WTC11 (cell line): Measurements from ENCODE around the gene PLEKHN1.

Source experiments
- CBFB ChIP-seq: sonication (generic); formaldehyde crosslinking; IDR thresholded peaks from 2 replicates; pipeline ENCODE4 v1.8.1; 2022; ENCODE audit warnings: mild to moderate bottlenecking, low read depth, missing genetic modification reagents
- CTCF ChIP-seq: fragments of 200-600 bp; IDR thresholded peaks from 2 replicates; pipeline ENCODE4 v1.8.0; 2022; ENCODE audit warnings: antibody characterized with exemption
- ESRRA ChIP-seq: sonication (generic); formaldehyde crosslinking; IDR thresholded peaks from 2 replicates; pipeline ENCODE4 v1.8.1; 2022; ENCODE audit warnings: mild to moderate bottlenecking, missing genetic modification reagents, borderline replicate concordance
- NR1H2 ChIP-seq: sonication (generic); formaldehyde crosslinking; IDR thresholded peaks from 2 replicates; pipeline ENCODE4 v1.9.0; 2021; ENCODE audit warnings: mild to moderate bottlenecking, moderate library complexity, missing genetic modification reagents
- ZBTB21 ChIP-seq: sonication (generic); formaldehyde crosslinking; IDR thresholded peaks from 2 replicates; pipeline ENCODE4 v1.8.1; 2023; ENCODE audit warnings: mild to moderate bottlenecking, missing genetic modification reagents, borderline replicate concordance
- ZMAT4 ChIP-seq: fragments of 250-450 bp; sonication (Bioruptor Pico); IDR thresholded peaks from 2 replicates; pipeline ENCODE4 v1.9.0; 2021; ENCODE audit warnings: mild to moderate bottlenecking

- no peak for TF ChIP-seq CTCF
- no peak for TF ChIP-seq ZMAT4
- TF ChIP-seq ESRRA (CRISPR knock-in tag), result no peak
- TF ChIP-seq NR1H2, result no peak
- TF ChIP-seq ZBTB21 (CRISPR knock-in tag), result no peak
- no peak for TF ChIP-seq CBFB (CRISPR knock-in tag)
Measured at GRCh38 chr1:918843-919242, 47.4 kb upstream of the PLEKHN1 start.
